Upper lobe of right lung (tissue), 1 donor: Measurements from ENCODE around the gene FAM180A. TPM values are rescaled to one million over a fixed set of nuclear protein-coding genes. Genes with fewer than 3 reads are reported as not detected.

ENCODE experiments used
- ATAC-seq: fragments of 200-7000 bp; cut with Tn5 transposase; one replicate; pipeline ENCODE4 v1.9.1; 2020; ENCODE audit warnings: mild to moderate bottlenecking, moderate library complexity
- DNase-seq: peaks from one replicate; pipeline ENCODE4 v3.0.0-alpha.2; 2020
- H3K27ac ChIP-seq: fragments of 200-600 bp; one replicate; pipeline ENCODE4 v1.8.0; 2022
- H3K27me3 ChIP-seq: fragments of 200-600 bp; one replicate; pipeline ENCODE4 v1.8.0; 2022; ENCODE audit warnings: mild to moderate bottlenecking
- H3K36me3 ChIP-seq: fragments of 200-600 bp; one replicate; pipeline ENCODE4 v1.8.0; 2022
- H3K4me1 ChIP-seq: fragments of 200-600 bp; one replicate; pipeline ENCODE4 v1.8.0; 2022
- H3K4me3 ChIP-seq: fragments of 200-600 bp; one replicate; pipeline ENCODE4 v1.8.0; 2022; ENCODE audit warnings: mild to moderate bottlenecking
- H3K9me3 ChIP-seq: fragments of 200-600 bp; one replicate; pipeline ENCODE4 v1.8.0; 2022
- intact Hi-C: fragments of 100-400 bp; cut with DNase I; formaldehyde crosslinking; loops from one replicate; pipeline ENCODE4 v1.11.0; 2022
- total RNA-seq: library from RNA; stranded (reverse); fragmentation: NEBNext Ultra II Directional; extraction: Animal tissue kit (Norgen Biotek cat#: 25700); gene quantifications from one replicate; pipeline ENCODE4 v1.2.1, GENCODE V29; 2021
- TF ChIP-seq, protein P1 (sequence below): fragments of 200-600 bp; IDR thresholded peaks from one replicate; pipeline ENCODE4 v1.8.0; 2022; ENCODE audit warnings: antibody characterized with exemption
- donor health status: DM: no; HTN: yes; CAD: no; lungs with severe emphysema.

The FAM180A gene
- total RNA-seq, 1 donor from 2014 or later: 6.8 TPM

- ATAC-seq: no peak
- H3K27me3 ChIP-seq: no peaks in the 10 kb centered on the region
- no peaks in the 10 kb centered on the region for H3K36me3 ChIP-seq
- no peaks in the 10 kb centered on the region for H3K4me1 ChIP-seq
- peak; percentile 45 for DNase-seq
- H3K4me3 ChIP-seq: no peak overlapping the region
- no peak overlapping the region for H3K27ac ChIP-seq
- TF ChIP-seq, protein P1, sequence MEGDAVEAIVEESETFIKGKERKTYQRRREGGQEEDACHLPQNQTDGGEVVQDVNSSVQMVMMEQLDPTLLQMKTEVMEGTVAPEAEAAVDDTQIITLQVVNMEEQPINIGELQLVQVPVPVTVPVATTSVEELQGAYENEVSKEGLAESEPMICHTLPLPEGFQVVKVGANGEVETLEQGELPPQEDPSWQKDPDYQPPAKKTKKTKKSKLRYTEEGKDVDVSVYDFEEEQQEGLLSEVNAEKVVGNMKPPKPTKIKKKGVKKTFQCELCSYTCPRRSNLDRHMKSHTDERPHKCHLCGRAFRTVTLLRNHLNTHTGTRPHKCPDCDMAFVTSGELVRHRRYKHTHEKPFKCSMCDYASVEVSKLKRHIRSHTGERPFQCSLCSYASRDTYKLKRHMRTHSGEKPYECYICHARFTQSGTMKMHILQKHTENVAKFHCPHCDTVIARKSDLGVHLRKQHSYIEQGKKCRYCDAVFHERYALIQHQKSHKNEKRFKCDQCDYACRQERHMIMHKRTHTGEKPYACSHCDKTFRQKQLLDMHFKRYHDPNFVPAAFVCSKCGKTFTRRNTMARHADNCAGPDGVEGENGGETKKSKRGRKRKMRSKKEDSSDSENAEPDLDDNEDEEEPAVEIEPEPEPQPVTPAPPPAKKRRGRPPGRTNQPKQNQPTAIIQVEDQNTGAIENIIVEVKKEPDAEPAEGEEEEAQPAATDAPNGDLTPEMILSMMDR: no peak
- intact Hi-C loops: no loop called here
- H3K9me3 ChIP-seq: no peaks in the 10 kb centered on the region
Observed at GRCh38 chr7:135721198-135721820, 27.3 kb downstream of the FAM180A start.

GRCh38 chr7:135719688-135720087 is 28.9 kb downstream of the FAM180A start:
- Histone ChIP-seq H3K27ac (no peak overlapping the region), H3K4me1 (no peaks in the 10 kb centered on the region), H3K36me3 (no peaks in the 10 kb centered on the region), H3K9me3 (no peaks in the 10 kb centered on the region), H3K27me3 (no peaks in the 10 kb centered on the region), H3K4me3 (no peak overlapping the region)
- no peak for DNase-seq
- ATAC-seq: no peak
- TF ChIP-seq, protein P1: no peak
- intact Hi-C loops: no loop called here

DNA sequence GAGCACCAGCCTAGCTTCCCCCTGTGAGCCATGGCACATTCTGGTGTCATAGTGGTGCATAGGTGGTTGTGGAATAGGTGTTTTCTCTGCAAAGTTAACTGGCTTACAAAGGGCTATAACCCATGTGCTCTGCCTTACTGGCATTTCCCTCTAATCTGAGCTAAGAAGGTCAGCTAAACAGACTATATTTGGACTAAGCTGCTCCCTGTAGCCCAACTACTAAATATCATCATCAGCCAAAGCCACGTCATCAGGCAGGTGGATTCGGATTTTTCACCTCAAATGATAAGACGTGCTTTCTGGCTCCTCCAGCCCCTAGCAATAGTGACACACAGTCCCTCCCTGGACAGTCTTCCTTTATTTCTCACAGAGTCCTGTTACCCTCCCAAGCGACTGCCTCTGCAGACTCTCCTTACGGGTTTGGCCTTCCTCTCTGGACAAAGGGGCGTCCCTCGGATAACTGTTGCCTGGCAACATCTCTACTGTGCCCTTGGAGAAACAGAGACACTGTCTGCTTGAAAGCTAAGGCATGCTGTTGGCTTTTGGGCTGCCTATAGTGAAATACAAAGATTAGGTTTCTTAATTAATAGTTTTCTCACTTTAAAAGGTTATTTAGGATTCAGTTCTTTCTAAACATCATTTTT is 29.7 kb downstream of the FAM180A start:
- Histone ChIP-seq H3K27ac (no peak overlapping the region), H3K27me3 (no peaks in the 10 kb centered on the region), H3K36me3 (no peaks in the 10 kb centered on the region), H3K9me3 (no peaks in the 10 kb centered on the region), H3K4me3 (no peak overlapping the region), H3K4me1 (no peaks in the 10 kb centered on the region)
- intact Hi-C loops: no loop called here
- TF ChIP-seq, protein P1: no peak
- DNase-seq (no peak), ATAC-seq (no peak)

- ATAC-seq: no peak
- intact Hi-C loops: no loop called here
- Histone ChIP-seq H3K36me3 (no peaks in the 10 kb centered on the region), H3K4me1 (no peaks in the 10 kb centered on the region), H3K9me3 (no peaks in the 10 kb centered on the region), H3K27ac (no peak overlapping the region), H3K4me3 (no peak overlapping the region), H3K27me3 (no peaks in the 10 kb centered on the region)
- TF ChIP-seq, protein P1: no peak
- no peak for DNase-seq
Observed at GRCh38 chr7:135718219-135718618, 30.4 kb downstream of the FAM180A start.

GRCh38 chr7:135717693-135718092 is 30.9 kb downstream of the FAM180A start:
- Histone ChIP-seq H3K9me3 (no peaks in the 10 kb centered on the region), H3K27me3 (no peaks in the 10 kb centered on the region), H3K4me3 (no peak overlapping the region), H3K36me3 (no peaks in the 10 kb centered on the region), H3K4me1 (no peaks in the 10 kb centered on the region), H3K27ac (no peak overlapping the region)
- no peak for ATAC-seq
- intact Hi-C loops: no loop called here
- DNase-seq: no peak
- TF ChIP-seq, protein P1: no peak
